Measurements from ENCODE around the gene NAB1.
A peak's percentile ranks its signal among the peaks of the same experiment; 100 is the strongest.

The NAB1 gene

GRCh38 chr2:190646780-190647522 is 1.9 kb upstream of the NAB1 start:
- peak; percentile 63 for FAIRE-seq
- DNase-seq (ENCODE audit: insufficient read length, low spot score) = no peak
- TF ChIP-seq, protein P1, sequence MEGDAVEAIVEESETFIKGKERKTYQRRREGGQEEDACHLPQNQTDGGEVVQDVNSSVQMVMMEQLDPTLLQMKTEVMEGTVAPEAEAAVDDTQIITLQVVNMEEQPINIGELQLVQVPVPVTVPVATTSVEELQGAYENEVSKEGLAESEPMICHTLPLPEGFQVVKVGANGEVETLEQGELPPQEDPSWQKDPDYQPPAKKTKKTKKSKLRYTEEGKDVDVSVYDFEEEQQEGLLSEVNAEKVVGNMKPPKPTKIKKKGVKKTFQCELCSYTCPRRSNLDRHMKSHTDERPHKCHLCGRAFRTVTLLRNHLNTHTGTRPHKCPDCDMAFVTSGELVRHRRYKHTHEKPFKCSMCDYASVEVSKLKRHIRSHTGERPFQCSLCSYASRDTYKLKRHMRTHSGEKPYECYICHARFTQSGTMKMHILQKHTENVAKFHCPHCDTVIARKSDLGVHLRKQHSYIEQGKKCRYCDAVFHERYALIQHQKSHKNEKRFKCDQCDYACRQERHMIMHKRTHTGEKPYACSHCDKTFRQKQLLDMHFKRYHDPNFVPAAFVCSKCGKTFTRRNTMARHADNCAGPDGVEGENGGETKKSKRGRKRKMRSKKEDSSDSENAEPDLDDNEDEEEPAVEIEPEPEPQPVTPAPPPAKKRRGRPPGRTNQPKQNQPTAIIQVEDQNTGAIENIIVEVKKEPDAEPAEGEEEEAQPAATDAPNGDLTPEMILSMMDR (IDR thresholded peaks at IDR 0.05; ENCODE audit: insufficient read depth, missing control alignments) = no peak

DNA sequence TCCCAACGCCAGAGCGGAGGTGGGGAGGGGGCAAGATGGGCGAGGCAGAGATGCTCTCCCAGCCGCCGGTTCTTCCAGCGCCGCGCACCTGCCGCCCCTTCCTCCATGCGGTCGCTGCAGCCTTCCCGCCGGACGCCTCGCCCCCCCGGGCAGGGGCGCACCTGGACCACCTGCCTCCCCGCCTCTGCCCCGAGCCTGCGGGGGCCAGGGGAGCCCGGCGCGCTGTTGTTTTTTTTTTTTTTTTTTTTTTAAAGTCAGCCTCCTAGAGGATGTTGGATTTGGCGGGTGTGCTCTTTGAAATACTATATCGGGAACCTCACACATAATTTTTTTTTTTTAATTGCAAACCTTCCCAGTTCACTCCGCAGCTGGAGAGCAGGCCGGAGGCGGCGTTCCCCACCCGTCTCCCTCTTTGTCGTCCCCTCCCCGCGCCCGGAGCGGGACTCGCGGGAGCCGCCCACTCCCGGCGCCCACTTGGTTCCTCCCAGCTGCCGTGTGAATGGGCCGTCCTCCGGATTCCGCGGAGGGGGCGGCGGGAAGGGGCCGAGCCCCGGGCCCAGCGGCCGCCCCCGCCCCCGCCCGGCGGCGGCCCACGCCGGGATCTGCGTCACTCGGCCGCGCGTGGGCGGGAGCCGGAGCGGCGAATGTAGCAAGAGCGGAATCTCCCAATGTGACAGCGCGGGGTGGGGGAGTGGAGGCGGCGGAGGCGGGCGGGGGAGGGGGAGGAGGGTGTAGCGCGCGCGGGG is 421 bp upstream of the NAB1 start:
- FAIRE-seq (no peak), DNase-seq (ENCODE audit: insufficient read length, low spot score) (peak; percentile 66)
- TF ChIP-seq, protein P1 (IDR thresholded peaks at IDR 0.05; ENCODE audit: insufficient read depth, missing control alignments) = no peak

- no peak for FAIRE-seq
- TF ChIP-seq, protein P1 (IDR thresholded peaks at IDR 0.05; ENCODE audit: insufficient read depth, missing control alignments) = no peak
- DNase-seq (ENCODE audit: insufficient read length, low spot score) = no peak
Observed at GRCh38 chr2:190649798-190650390, 1.0 kb downstream of the NAB1 start.

- no peak for FAIRE-seq
- TF ChIP-seq, protein P1 (IDR thresholded peaks at IDR 0.05; ENCODE audit: insufficient read depth, missing control alignments) = no peak
Observed at GRCh38 chr2:190651413-190651812, 2.5 kb downstream of the NAB1 start.

DNA sequence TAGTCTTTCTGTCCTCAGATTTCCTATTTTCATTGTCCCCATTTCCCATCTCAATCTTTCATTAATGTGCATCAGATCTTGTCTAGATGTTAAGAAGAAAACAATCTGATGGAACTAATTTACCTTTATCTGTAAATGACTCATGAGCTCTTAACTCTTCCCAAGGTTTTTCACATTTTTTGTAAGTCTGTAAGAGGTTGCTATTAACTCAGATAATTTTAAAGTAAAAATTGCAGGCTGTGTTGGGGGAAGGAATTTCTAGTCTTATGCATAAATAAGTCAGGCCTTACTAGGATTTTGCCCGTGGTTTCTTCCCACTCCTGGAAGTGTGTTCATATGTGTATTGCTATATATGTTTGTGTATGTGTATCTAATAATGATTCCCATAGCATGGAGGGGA is 4.3 kb downstream of the NAB1 start:
- TF ChIP-seq, protein P1 (IDR thresholded peaks at IDR 0.05; ENCODE audit: insufficient read depth, missing control alignments) = no peak
- DNase-seq (ENCODE audit: insufficient read length, low spot score) (no peak), FAIRE-seq (no peak)

More at GRCh38 chr2:190651413-190651812, 2.5 kb downstream of the NAB1 start:
- DNase-seq (ENCODE audit: insufficient read length, low spot score) = no peak

- DNase-seq (ENCODE audit: insufficient read length, low spot score) (no peak), FAIRE-seq (no peak)
- TF ChIP-seq, protein P1 (IDR thresholded peaks at IDR 0.05; ENCODE audit: insufficient read depth, missing control alignments) = no peak
Observed at GRCh38 chr2:190653931-190654330, 5.0 kb downstream of the NAB1 start.

Measured in D721Med (cell line).